Stimulated activated CD8-positive, alpha-beta memory T cell treated with anti-CD3 and anti-CD28 coated beads, Interleukin-7, amount 100 ng/mL, for 24 hours (primary cell): Measurements from ENCODE around the gene SLC35F2.
"Not testable (repeated sequence)": the region's sequence is repeated elsewhere in the genome, so short reads cannot be mapped to it uniquely, and the experiment has no call there.

ENCODE experiments used
- DNase-seq: peaks from one replicate; pipeline ENCODE4 v3.0.0-alpha.2; 2020; ENCODE audit warnings: low read depth

Gene SLC35F2

GRCh38 chr11:107842412-107843100, 16.0 kb downstream of the SLC35F2 start:
- no peak for DNase-seq

GRCh38 chr11:107840129-107840484, 18.5 kb downstream of the SLC35F2 start:
- DNase-seq: no peak

GRCh38 chr11:107836851-107837250, 21.7 kb downstream of the SLC35F2 start:
- no peak for DNase-seq

- DNase-seq: no peak
Measured at GRCh38 chr11:107834995-107835394, 23.6 kb downstream of the SLC35F2 start.

GRCh38 chr11:107833926-107834325, 24.7 kb downstream of the SLC35F2 start:
- not testable (repeated sequence) for DNase-seq

GRCh38 chr11:107830915-107831540, 27.6 kb downstream of the SLC35F2 start:
- no peak for DNase-seq

- DNase-seq: no peak
Measured at GRCh38 chr11:107827041-107827440, 31.5 kb downstream of the SLC35F2 start.

GRCh38 chr11:107825875-107826274, 32.7 kb downstream of the SLC35F2 start:
- DNase-seq: no peak

GRCh38 chr11:107824668-107825369, 33.8 kb downstream of the SLC35F2 start:
- no peak for DNase-seq

- no peak for DNase-seq
Measured at GRCh38 chr11:107821199-107821927, 37.2 kb downstream of the SLC35F2 start.

- DNase-seq: no peak
Measured at GRCh38 chr11:107819361-107820014, 39.1 kb downstream of the SLC35F2 start.

- DNase-seq: no peak
Measured at GRCh38 chr11:107818491-107818890, 40.1 kb downstream of the SLC35F2 start.

- DNase-seq: no peak
Measured at GRCh38 chr11:107816028-107816427, 42.6 kb downstream of the SLC35F2 start.

- DNase-seq: no peak
Measured at GRCh38 chr11:107810875-107811274, 47.7 kb downstream of the SLC35F2 start.

GRCh38 chr11:107808521-107808920, 50.1 kb downstream of the SLC35F2 start:
- no peak for DNase-seq

- DNase-seq: no peak
Measured at GRCh38 chr11:107804971-107805370, 53.6 kb downstream of the SLC35F2 start.

- no peak for DNase-seq
Measured at GRCh38 chr11:107804211-107804610, 54.4 kb downstream of the SLC35F2 start.

GRCh38 chr11:107801641-107802040, 56.9 kb downstream of the SLC35F2 start:
- DNase-seq: no peak

- peak; percentile 32 for DNase-seq
Measured at GRCh38 chr11:107799218-107799859, 59.2 kb downstream of the SLC35F2 start.

- DNase-seq: no peak
Measured at GRCh38 chr11:107792049-107792443, 66.5 kb downstream of the SLC35F2 start.

GRCh38 chr11:107791343-107792048, 67.1 kb downstream of the SLC35F2 start:
- DNase-seq: no peak
